Measurements from ENCODE around the gene PRKCD.

Gene PRKCD

GRCh38 chr3:53161820-53162671, 1.0 kb downstream of the PRKCD start:
- no peak for TF ChIP-seq CTCF (IDR thresholded peaks at IDR 0.05; ENCODE audit: low read depth, low read length)
- no peaks in the 10 kb centered on the region for H3K4me1 ChIP-seq
- no peak for DNase-seq
- H3K9me3 ChIP-seq: no peaks in the 10 kb centered on the region
- H3K36me3 ChIP-seq: no peaks in the 10 kb centered on the region
- H3K4me3 ChIP-seq (ENCODE audit: low read depth, low read length): peak overlapping the region; percentile 54
- no peaks in the 10 kb centered on the region for H3K27me3 ChIP-seq

DNA sequence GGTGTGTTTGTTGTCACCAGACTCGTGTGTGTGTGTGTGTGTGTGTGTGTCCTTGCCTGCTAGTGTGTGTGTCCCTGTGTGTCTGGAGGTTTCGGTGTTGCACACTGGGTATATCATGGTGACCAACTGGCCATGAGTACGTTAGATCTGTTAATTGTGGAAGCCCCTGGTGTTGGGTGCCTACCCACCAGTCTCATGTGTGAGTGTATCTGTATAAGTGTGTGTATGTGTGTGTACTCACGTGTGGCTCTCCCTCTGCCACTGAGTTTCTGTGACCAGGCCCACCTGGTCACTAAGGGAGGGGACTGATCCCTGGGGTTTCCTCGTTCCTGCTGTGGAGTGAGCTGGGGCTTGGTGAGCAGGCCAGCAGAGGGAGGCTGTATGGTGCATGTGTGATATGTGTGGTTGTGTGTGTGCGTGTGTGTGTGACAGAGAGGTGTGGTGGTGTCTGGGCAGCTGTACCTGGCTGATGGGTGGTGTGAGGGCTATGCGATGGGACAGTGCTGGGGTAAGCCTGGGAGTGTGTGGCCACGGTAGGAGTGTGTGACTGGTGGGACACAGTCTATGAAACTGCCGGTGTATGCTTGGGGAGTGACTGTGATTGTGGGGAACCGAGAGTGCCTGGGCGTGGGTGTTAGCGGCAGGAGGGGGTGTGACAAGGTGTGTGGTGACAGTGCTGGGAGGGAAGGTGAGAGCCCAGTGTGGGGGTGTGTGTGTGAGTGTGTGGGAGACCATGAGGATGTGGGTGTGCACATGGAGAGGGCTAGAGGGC, 1.8 kb downstream of the PRKCD start:
- Histone ChIP-seq H3K27me3 (no peaks in the 10 kb centered on the region), H3K4me1 (no peaks in the 10 kb centered on the region), H3K9me3 (no peaks in the 10 kb centered on the region), H3K36me3 (no peaks in the 10 kb centered on the region), H3K4me3 (ENCODE audit: low read depth, low read length) (no peak overlapping the region)
- DNase-seq: no peak
- no peak for TF ChIP-seq CTCF (IDR thresholded peaks at IDR 0.05; ENCODE audit: low read depth, low read length)

GRCh38 chr3:53163444-53164387, 2.7 kb downstream of the PRKCD start:
- no peaks in the 10 kb centered on the region for H3K36me3 ChIP-seq
- H3K4me3 ChIP-seq (ENCODE audit: low read depth, low read length): no peak overlapping the region
- no peaks in the 10 kb centered on the region for H3K9me3 ChIP-seq
- H3K27me3 ChIP-seq: no peaks in the 10 kb centered on the region
- DNase-seq: no peak
- H3K4me1 ChIP-seq: no peaks in the 10 kb centered on the region
- no peak for TF ChIP-seq CTCF (IDR thresholded peaks at IDR 0.05; ENCODE audit: low read depth, low read length)

GRCh38 chr3:53164911-53165310, 3.9 kb downstream of the PRKCD start:
- TF ChIP-seq CTCF (IDR thresholded peaks at IDR 0.05; ENCODE audit: low read depth, low read length): no peak
- Histone ChIP-seq H3K4me3 (ENCODE audit: low read depth, low read length) (no peak overlapping the region), H3K27me3 (no peaks in the 10 kb centered on the region)

GRCh38 chr3:53166206-53166605, 5.2 kb downstream of the PRKCD start:
- H3K36me3 ChIP-seq: no peaks in the 10 kb centered on the region
- no peaks in the 10 kb centered on the region for H3K4me1 ChIP-seq
- no peaks in the 10 kb centered on the region for H3K9me3 ChIP-seq
- no peak for DNase-seq
- H3K4me3 ChIP-seq (ENCODE audit: low read depth, low read length): no peak overlapping the region
- TF ChIP-seq CTCF (IDR thresholded peaks at IDR 0.05; ENCODE audit: low read depth, low read length): no peak
- H3K27me3 ChIP-seq: no peaks in the 10 kb centered on the region

More at GRCh38 chr3:53164911-53165310, 3.9 kb downstream of the PRKCD start:
- Histone ChIP-seq H3K9me3 (no peaks in the 10 kb centered on the region), H3K36me3 (no peaks in the 10 kb centered on the region), H3K4me1 (no peaks in the 10 kb centered on the region)
- DNase-seq: no peak

Measured in BE2C (cell line).